ENCODE measurements around the gene STARD7. TPM values are rescaled to one million over a fixed set of nuclear protein-coding genes. Genes with fewer than 3 reads are reported as not detected.

STARD7 gene
- polyA plus RNA-seq, 1 donor (not counting 4 experiments of a cell fraction or from before 2014, with no cell fraction given) = 73.4 TPM

DNA sequence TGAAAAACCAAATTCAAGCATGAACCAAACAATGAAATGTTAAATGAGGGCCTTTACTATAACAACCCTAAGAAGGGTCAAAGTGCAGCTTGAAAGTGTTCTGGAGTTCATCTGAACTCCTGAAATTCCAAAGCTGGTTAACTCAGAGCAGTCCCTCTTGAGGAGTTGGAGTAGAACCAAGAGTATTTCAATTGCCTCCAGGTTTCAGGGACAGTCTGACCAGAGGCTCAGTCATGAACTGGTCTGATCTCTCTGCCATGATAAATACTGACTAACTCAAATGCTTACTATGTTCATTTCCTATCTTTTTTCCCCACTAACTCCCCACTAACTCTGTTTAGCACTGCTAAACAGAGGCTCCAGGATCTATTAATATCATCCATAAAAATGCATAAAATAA is 2.7 kb downstream of the STARD7 start:
- H3K27ac ChIP-seq (ENCODE audit: control insufficient read depth, insufficient read depth, low read length) = peak overlapping the region; percentile 62
- peaks cover 82% of the 10 kb centered on the region for H3K79me2 ChIP-seq (ENCODE audit: control insufficient read depth, insufficient read depth, low read length)
- H3K9me3 ChIP-seq (ENCODE audit: control insufficient read depth, low read depth, low read length) = no peaks in the 10 kb centered on the region
- H3K4me3 ChIP-seq (ENCODE audit: control insufficient read depth in 2 of 3, extremely low read depth in 1 of 3, insufficient read depth in 2 of 3, low read depth in 1 of 3, low read length in 3 of 3) = peak overlapping the region in 2 of 3 experiments; percentile 50 to 61
- TF ChIP-seq EZH2 (IDR thresholded peaks at IDR 0.05; ENCODE audit: low read length) = no peak
- TF ChIP-seq, protein P1, sequence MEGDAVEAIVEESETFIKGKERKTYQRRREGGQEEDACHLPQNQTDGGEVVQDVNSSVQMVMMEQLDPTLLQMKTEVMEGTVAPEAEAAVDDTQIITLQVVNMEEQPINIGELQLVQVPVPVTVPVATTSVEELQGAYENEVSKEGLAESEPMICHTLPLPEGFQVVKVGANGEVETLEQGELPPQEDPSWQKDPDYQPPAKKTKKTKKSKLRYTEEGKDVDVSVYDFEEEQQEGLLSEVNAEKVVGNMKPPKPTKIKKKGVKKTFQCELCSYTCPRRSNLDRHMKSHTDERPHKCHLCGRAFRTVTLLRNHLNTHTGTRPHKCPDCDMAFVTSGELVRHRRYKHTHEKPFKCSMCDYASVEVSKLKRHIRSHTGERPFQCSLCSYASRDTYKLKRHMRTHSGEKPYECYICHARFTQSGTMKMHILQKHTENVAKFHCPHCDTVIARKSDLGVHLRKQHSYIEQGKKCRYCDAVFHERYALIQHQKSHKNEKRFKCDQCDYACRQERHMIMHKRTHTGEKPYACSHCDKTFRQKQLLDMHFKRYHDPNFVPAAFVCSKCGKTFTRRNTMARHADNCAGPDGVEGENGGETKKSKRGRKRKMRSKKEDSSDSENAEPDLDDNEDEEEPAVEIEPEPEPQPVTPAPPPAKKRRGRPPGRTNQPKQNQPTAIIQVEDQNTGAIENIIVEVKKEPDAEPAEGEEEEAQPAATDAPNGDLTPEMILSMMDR (optimal IDR thresholded peaks at IDR 0.05 in 1 of 3, IDR thresholded peaks at IDR 0.05 in 1 of 3, conservative IDR thresholded peaks at IDR 0.05 in 1 of 3; ENCODE audit: extremely low read depth in 1 of 3, insufficient read depth in 2 of 3, low read length in 3 of 3) = no peak
- H3K36me3 ChIP-seq (ENCODE audit: control insufficient read depth in 2 of 2, extremely low read depth in 1 of 2, insufficient read depth in 2 of 2, low read length in 2 of 2) = no peaks in the 10 kb centered on the region
- peaks cover 58% of the 10 kb centered on the region for H3K4me1 ChIP-seq (ENCODE audit: control insufficient read depth, extremely low read depth, insufficient read depth, low read length)
- H3K9ac ChIP-seq (ENCODE audit: control insufficient read depth, extremely low read depth, insufficient read depth, low read length) = no peak overlapping the region
- peak overlapping the region; percentile 85 for H3K4me2 ChIP-seq (ENCODE audit: control insufficient read depth, extremely low read depth, insufficient read depth, low read depth, low read length)
- H3K27me3 ChIP-seq (ENCODE audit: control insufficient read depth, extremely low read depth, insufficient read depth, low read length) = no peaks in the 10 kb centered on the region
- dilution Hi-C loops (cut with MboI; ENCODE audit: extremely low pct_ligation_motif_present, low sequenced_read_pairs) = no loop called here
- H4K20me1 ChIP-seq (ENCODE audit: control insufficient read depth, extremely low read depth, insufficient read depth, low read length) = peaks cover 5% of the 10 kb centered on the region
- H3K9me1 ChIP-seq (ENCODE audit: control insufficient read depth, extremely low read depth, insufficient read depth, low read length) = peaks cover 2% of the 10 kb centered on the region
- DNase-seq (ENCODE audit: low read depth, low spot score) (no peak), FAIRE-seq (no peak)
- no peak overlapping the region for H2AFZ ChIP-seq (ENCODE audit: control insufficient read depth, low read length)

DNA sequence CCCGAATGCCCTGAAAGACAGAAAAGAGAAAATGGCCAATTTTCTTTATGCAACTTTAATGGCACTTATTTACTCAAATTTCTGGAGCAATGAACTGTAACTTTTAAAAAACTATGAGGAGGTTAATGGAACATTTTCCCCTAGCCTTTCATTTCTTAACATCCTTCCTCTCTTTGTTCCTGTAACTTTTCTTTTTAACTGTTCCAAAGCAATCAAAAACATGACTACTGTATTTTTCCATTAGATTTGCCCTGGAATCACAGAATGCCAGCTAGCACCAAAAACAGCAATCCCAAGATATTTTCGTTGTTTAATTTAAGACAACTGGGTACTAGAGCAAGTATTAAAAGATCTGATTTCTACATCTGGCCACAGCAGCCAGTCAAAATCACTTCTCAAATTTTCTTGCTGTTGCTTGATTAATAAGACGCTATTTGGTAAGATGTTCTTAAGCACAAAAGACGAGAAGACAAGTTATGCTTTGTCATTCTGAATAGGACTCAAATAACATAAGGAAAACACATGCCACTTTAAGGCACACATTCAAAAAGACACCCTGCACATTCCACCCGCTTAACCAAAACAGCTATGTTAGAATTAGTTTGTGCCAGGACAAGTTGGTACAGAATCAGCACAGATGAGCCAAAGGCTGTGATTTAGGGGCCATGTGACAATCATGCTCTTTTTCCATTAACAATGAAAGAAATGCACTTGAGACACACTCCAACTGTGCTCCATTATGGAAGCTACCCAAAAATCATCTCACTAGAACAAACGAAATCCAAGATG is 3.6 kb downstream of the STARD7 start:
- dilution Hi-C loops (cut with MboI; ENCODE audit: extremely low pct_ligation_motif_present, low sequenced_read_pairs) = no loop called here
- Histone ChIP-seq H3K9me3 (ENCODE audit: control insufficient read depth, low read depth, low read length) (no peaks in the 10 kb centered on the region), H3K9ac (ENCODE audit: control insufficient read depth, extremely low read depth, insufficient read depth, low read length) (peak overlapping the region; percentile 18), H3K27ac (ENCODE audit: control insufficient read depth, insufficient read depth, low read length) (peak overlapping the region; percentile 62), H3K36me3 (ENCODE audit: control insufficient read depth in 2 of 2, extremely low read depth in 1 of 2, insufficient read depth in 2 of 2, low read length in 2 of 2) (no peaks in the 10 kb centered on the region), H3K27me3 (ENCODE audit: control insufficient read depth, extremely low read depth, insufficient read depth, low read length) (no peaks in the 10 kb centered on the region), H2AFZ (ENCODE audit: control insufficient read depth, low read length) (no peak overlapping the region), H3K79me2 (ENCODE audit: control insufficient read depth, insufficient read depth, low read length) (peaks cover 89% of the 10 kb centered on the region), H4K20me1 (ENCODE audit: control insufficient read depth, extremely low read depth, insufficient read depth, low read length) (peaks cover 5% of the 10 kb centered on the region), H3K4me1 (ENCODE audit: control insufficient read depth, extremely low read depth, insufficient read depth, low read length) (peaks cover 61% of the 10 kb centered on the region), H3K9me1 (ENCODE audit: control insufficient read depth, extremely low read depth, insufficient read depth, low read length) (peaks cover 2% of the 10 kb centered on the region), H3K4me3 (ENCODE audit: control insufficient read depth in 2 of 3, extremely low read depth in 1 of 3, insufficient read depth in 2 of 3, low read depth in 1 of 3, low read length in 3 of 3) (peak overlapping the region in 2 of 3 experiments; percentile 50 to 61), H3K4me2 (ENCODE audit: control insufficient read depth, extremely low read depth, insufficient read depth, low read depth, low read length) (peak overlapping the region; percentile 85)
- DNase-seq (ENCODE audit: low read depth, low spot score) (no peak), FAIRE-seq (no peak)
- TF ChIP-seq EZH2 (IDR thresholded peaks at IDR 0.05; ENCODE audit: low read length) = no peak
- TF ChIP-seq, protein P1 (optimal IDR thresholded peaks at IDR 0.05 in 1 of 3, IDR thresholded peaks at IDR 0.05 in 1 of 3, conservative IDR thresholded peaks at IDR 0.05 in 1 of 3; ENCODE audit: extremely low read depth in 1 of 3, insufficient read depth in 2 of 3, low read length in 3 of 3) = no peak
